ENCODE results near the gene GRM4.

- TF ChIP-seq POLR2A (IDR thresholded peaks at IDR 0.05) (no peak), CTCF (IDR thresholded peaks at IDR 0.05) (no peak), POLR2AphosphoS5 (IDR thresholded peaks at IDR 0.05) (no peak)
These were observed 35.3 kb downstream of the GRM4 start for GRCh38 chr6:34110610-34111009.
